Astrocyte (in vitro differentiated cells and primary cell): ENCODE results near the gene MTRR. TPM values are rescaled to one million over a fixed set of nuclear protein-coding genes. Genes with fewer than 3 reads are reported as not detected.

Source experiments
- DNase-seq: peaks from one replicate; pipeline ENCODE4 v3.0.0-alpha.2; 2010; ENCODE audit warnings: low read depth
- FAIRE-seq: peaks from 2 replicates; lab custom pipeline; 2011; peaks lifted over from hg19 to GRCh38; lab: Jason Lieb, UNC
- H2AFZ ChIP-seq: 2 replicates; pipeline ENCODE4 v1.6.0; 2012; ENCODE audit warnings: low read depth, low read length, inconsistent platforms
- H3K27ac ChIP-seq: 2 replicates; pipeline ENCODE4 v1.5.1; 2011; ENCODE audit warnings: low read depth, low read length, inconsistent platforms
- H3K27me3 ChIP-seq: 2 replicates; pipeline ENCODE4 v1.6.0; 2011; ENCODE audit warnings: low read length, inconsistent platforms; ENCODE audit not compliant: insufficient read depth
- H3K36me3 ChIP-seq: 2 replicates; pipeline ENCODE4 v1.5.1; 2011; ENCODE audit warnings: low read length, inconsistent platforms; ENCODE audit not compliant: insufficient read depth
- H3K4me1 ChIP-seq: 2 replicates; pipeline ENCODE4 v1.5.1; 2011; ENCODE audit warnings: low read length, inconsistent platforms; ENCODE audit not compliant: insufficient read depth
- H3K4me2 ChIP-seq: 2 replicates; pipeline ENCODE4 v1.6.0; 2012; ENCODE audit warnings: low read length, inconsistent platforms
- H3K4me3 ChIP-seq: 2 replicates; pipeline ENCODE4 v1.5.1; 2011; ENCODE audit warnings: low read depth, mild to moderate bottlenecking, low read length, inconsistent platforms; ENCODE audit not compliant: insufficient read depth
- H3K79me2 ChIP-seq: 2 replicates; pipeline ENCODE4 v1.6.0; 2012; ENCODE audit warnings: mild to moderate bottlenecking, low read length, inconsistent platforms; ENCODE audit not compliant: insufficient read depth
- H3K9ac ChIP-seq: 2 replicates; pipeline ENCODE4 v1.6.0; 2012; ENCODE audit warnings: mild to moderate bottlenecking, low read length, inconsistent platforms
- H3K9me3 ChIP-seq: 2 replicates; pipeline ENCODE4 v1.5.1; 2012; ENCODE audit warnings: low read depth, mild to moderate bottlenecking, low read length, inconsistent platforms; ENCODE audit not compliant: insufficient read depth
- H4K20me1 ChIP-seq: 2 replicates; pipeline ENCODE4 v1.6.0; 2012; ENCODE audit warnings: low read length, inconsistent platforms; ENCODE audit not compliant: insufficient read depth
- H3K27ac Mint-ChIP-seq: one replicate; pipeline ENCODE4 v1.8.0; 2021; ENCODE audit warnings: mild to moderate bottlenecking, mixed read lengths; ENCODE audit not compliant: unreplicated experiment
- H3K27me3 Mint-ChIP-seq: one replicate; pipeline ENCODE4 v1.8.0; 2021; ENCODE audit warnings: low read depth, mixed read lengths; ENCODE audit not compliant: unreplicated experiment
- H3K36me3 Mint-ChIP-seq: one replicate; pipeline ENCODE4 v1.8.0; 2021; ENCODE audit warnings: low read depth, mixed read lengths; ENCODE audit not compliant: unreplicated experiment
- H3K4me1 Mint-ChIP-seq: one replicate; pipeline ENCODE4 v1.8.0; 2021; ENCODE audit warnings: low read depth, mixed read lengths; ENCODE audit not compliant: unreplicated experiment
- H3K4me3 Mint-ChIP-seq: one replicate; pipeline ENCODE4 v1.8.0; 2021; ENCODE audit warnings: mild to moderate bottlenecking, moderate library complexity, mixed read lengths; ENCODE audit not compliant: unreplicated experiment
- H3K9me3 Mint-ChIP-seq: one replicate; pipeline ENCODE4 v1.8.0; 2021; ENCODE audit warnings: mild to moderate bottlenecking, mixed read lengths; ENCODE audit not compliant: unreplicated experiment
- EZH2 ChIP-seq: IDR thresholded peaks from 2 replicates; pipeline ENCODE4 v1.6.1; 2012; ENCODE audit warnings: mild to moderate bottlenecking, low read length, inconsistent platforms; ENCODE audit not compliant: insufficient read depth
- total RNA-seq: library from RNA; stranded (reverse); gene quantifications from 2 replicates; pipeline ENCODE4 v1.2.1, GENCODE V29; 2021
- TF ChIP-seq, protein P1 (sequence below): IDR thresholded peaks from 2 replicates; pipeline ENCODE4 v1.5.1; 2011; ENCODE audit warnings: low read depth, mild to moderate bottlenecking, inconsistent platforms, low read length, moderate library complexity; ENCODE audit not compliant: insufficient read depth

The MTRR gene
- total RNA-seq, 1 donor from 2014 or later, result 32.2 TPM

DNA sequence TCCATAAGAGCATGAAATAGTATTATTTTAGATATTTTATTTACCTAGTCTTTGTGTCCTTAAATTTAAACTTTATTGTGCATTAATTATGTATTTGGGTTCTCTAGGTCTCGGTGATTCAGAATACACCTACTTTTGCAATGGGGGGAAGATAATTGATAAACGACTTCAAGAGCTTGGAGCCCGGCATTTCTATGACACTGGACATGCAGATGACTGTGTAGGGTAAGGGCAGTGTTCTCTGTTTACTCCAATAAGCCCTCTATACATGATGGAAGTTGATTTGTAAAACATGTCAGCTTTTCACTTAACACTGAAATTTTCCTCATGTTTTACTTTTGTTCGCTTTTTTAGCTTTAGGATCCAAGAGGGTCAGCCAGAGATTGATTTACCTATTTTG, 6.2 kb downstream of the MTRR start:
- Histone ChIP-seq H3K27me3 (no peaks in the 10 kb centered on the region), H3K36me3 (peaks cover 23% of the 10 kb centered on the region), H3K79me2 (peaks cover 71% of the 10 kb centered on the region), H3K4me1 (peaks cover 23% of the 10 kb centered on the region), H4K20me1 (peaks cover 49% of the 10 kb centered on the region), H2AFZ (no peak overlapping the region), H3K27ac (no peak overlapping the region), H3K9me3 (no peaks in the 10 kb centered on the region), H3K4me2 (no peak overlapping the region), H3K9ac (no peak overlapping the region), H3K4me3 (no peak overlapping the region)
- no peak for FAIRE-seq
- no peak for DNase-seq
- no peak overlapping the region for H3K27ac Mint-ChIP-seq
- H3K4me3 Mint-ChIP-seq, result no peak overlapping the region
- H3K9me3 Mint-ChIP-seq, result no peaks in the 10 kb centered on the region
- no peak for TF ChIP-seq EZH2
- TF ChIP-seq, protein P1, sequence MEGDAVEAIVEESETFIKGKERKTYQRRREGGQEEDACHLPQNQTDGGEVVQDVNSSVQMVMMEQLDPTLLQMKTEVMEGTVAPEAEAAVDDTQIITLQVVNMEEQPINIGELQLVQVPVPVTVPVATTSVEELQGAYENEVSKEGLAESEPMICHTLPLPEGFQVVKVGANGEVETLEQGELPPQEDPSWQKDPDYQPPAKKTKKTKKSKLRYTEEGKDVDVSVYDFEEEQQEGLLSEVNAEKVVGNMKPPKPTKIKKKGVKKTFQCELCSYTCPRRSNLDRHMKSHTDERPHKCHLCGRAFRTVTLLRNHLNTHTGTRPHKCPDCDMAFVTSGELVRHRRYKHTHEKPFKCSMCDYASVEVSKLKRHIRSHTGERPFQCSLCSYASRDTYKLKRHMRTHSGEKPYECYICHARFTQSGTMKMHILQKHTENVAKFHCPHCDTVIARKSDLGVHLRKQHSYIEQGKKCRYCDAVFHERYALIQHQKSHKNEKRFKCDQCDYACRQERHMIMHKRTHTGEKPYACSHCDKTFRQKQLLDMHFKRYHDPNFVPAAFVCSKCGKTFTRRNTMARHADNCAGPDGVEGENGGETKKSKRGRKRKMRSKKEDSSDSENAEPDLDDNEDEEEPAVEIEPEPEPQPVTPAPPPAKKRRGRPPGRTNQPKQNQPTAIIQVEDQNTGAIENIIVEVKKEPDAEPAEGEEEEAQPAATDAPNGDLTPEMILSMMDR, result no peak
- H3K36me3 Mint-ChIP-seq, result no peaks in the 10 kb centered on the region
- H3K4me1 Mint-ChIP-seq, result peaks cover 34% of the 10 kb centered on the region
- no peaks in the 10 kb centered on the region for H3K27me3 Mint-ChIP-seq

DNA sequence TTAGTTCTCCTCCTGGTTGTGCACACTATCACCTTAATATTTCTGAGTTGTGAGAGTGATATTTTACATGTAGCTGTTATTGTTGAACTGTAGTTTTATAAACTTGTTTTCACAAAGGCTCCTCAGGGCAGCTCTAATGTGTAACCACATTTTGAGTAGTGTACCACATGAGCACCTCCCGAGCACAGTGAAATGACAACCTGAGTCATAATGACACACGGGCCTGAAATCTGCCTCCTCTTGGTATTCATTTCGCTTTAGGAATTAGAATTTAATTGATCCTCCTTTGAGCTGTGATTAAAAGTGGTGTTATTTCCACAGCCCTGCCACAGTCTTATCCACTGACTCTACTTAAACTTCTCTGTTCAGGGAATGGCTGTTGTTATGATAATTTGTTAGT, 7.9 kb downstream of the MTRR start:
- no peak overlapping the region for H2AFZ ChIP-seq
- peaks cover 46% of the 10 kb centered on the region for H4K20me1 ChIP-seq
- peaks cover 2% of the 10 kb centered on the region for H3K36me3 Mint-ChIP-seq
- H3K4me2 ChIP-seq, result peak overlapping the region; percentile 37
- H3K27me3 Mint-ChIP-seq, result no peaks in the 10 kb centered on the region
- H3K9me3 Mint-ChIP-seq, result no peaks in the 10 kb centered on the region
- peaks cover 27% of the 10 kb centered on the region for H3K4me1 Mint-ChIP-seq
- no peak overlapping the region for H3K27ac Mint-ChIP-seq
- no peak overlapping the region for H3K4me3 ChIP-seq
- H3K27ac ChIP-seq, result peak overlapping the region; percentile 28
- peak; percentile 57 for DNase-seq
- H3K9me3 ChIP-seq, result no peaks in the 10 kb centered on the region
- no peak overlapping the region for H3K4me3 Mint-ChIP-seq
- peak overlapping the region; percentile 20 for H3K9ac ChIP-seq
- peaks cover 21% of the 10 kb centered on the region for H3K4me1 ChIP-seq
- H3K36me3 ChIP-seq, result peaks cover 23% of the 10 kb centered on the region
- no peak for FAIRE-seq
- no peaks in the 10 kb centered on the region for H3K27me3 ChIP-seq
- H3K79me2 ChIP-seq, result peaks cover 69% of the 10 kb centered on the region
- TF ChIP-seq EZH2, result no peak

DNA sequence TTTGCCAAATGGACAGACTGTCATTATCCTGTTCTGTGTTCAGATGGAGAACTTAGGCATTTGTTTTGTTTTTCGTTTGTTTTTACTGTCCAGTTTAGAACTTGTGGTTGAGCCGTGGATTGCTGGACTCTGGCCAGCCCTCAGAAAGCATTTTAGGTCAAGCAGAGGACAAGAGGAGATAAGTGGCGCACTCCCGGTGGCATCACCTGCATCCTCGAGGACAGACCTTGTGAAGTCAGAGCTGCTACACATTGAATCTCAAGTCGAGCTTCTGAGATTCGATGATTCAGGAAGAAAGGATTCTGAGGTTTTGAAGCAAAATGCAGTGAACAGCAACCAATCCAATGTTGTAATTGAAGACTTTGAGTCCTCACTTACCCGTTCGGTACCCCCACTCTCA, 8.9 kb downstream of the MTRR start:
- Mint-ChIP-seq H3K4me3 (peak overlapping the region; percentile 41), H3K4me1 (peaks cover 22% of the 10 kb centered on the region)
- no peak overlapping the region for H3K27ac ChIP-seq

More for the DNA sequence above, 8.9 kb downstream of the MTRR start:
- no peaks in the 10 kb centered on the region for H3K9me3 ChIP-seq
- peaks cover 21% of the 10 kb centered on the region for H3K4me1 ChIP-seq
- Mint-ChIP-seq H3K9me3 (no peaks in the 10 kb centered on the region), H3K36me3 (peaks cover 3% of the 10 kb centered on the region), H3K27me3 (no peaks in the 10 kb centered on the region), H3K27ac (no peak overlapping the region)
- no peak overlapping the region for H3K4me3 ChIP-seq
- H3K4me2 ChIP-seq, result no peak overlapping the region
- peaks cover 25% of the 10 kb centered on the region for H3K36me3 ChIP-seq
- H3K27me3 ChIP-seq, result no peaks in the 10 kb centered on the region
- peaks cover 61% of the 10 kb centered on the region for H3K79me2 ChIP-seq
- FAIRE-seq, result no peak
- TF ChIP-seq, protein P1, result no peak
- no peak for TF ChIP-seq EZH2
- peaks cover 51% of the 10 kb centered on the region for H4K20me1 ChIP-seq
- H3K9ac ChIP-seq, result no peak overlapping the region
- no peak overlapping the region for H2AFZ ChIP-seq
- peak; percentile 59 for DNase-seq
